Measurements from ENCODE around the gene FSTL4. TPM values are rescaled to one million over a fixed set of nuclear protein-coding genes. Genes with fewer than 3 reads are reported as not detected.

The FSTL4 gene
- total and polyA plus RNA-seq, 2 of the 4 experiments (the other 2 are of a cell fraction) = 0.18 TPM; not detected in 1

DNA sequence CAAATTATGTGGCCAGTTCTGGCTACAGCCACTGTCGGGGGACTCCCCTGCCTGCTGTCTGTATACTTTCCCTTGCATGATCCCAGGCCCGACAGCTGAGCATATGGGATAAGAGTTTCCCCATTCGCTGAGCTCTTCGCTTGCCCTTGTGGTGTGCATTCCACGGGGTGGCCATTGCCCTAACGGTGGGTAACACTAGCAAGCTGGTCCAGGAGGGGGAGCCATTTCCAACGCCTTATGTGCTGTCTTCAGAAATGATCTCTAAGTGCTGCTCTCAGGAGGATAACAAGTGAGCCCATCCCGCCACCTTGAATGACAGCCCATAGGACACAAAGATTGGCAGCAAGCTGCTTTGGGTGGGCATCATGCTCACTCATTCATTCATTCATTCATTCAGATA, 190.9 kb downstream of the FSTL4 start:
- BruUV-seq (replicated peaks) = no TSS peak
- no peak overlapping the region for H2BK15ac ChIP-seq (ENCODE audit: low read depth, low read length)
- no peaks in the 10 kb centered on the region for H4K20me1 ChIP-seq (ENCODE audit: insufficient read depth, low read length)
- no peaks in the 10 kb centered on the region for H3K9me3 ChIP-seq (ENCODE audit: control insufficient read depth, insufficient read depth, low read length)
- intact Hi-C loops (cut with micrococcal nuclease) = loop anchor here (5.0 kb wide), 1 partner anchor 521 kb away; no protein-coding TSS in a partner anchor
- no peaks in the 10 kb centered on the region for H3K36me3 ChIP-seq (ENCODE audit: control insufficient read depth, insufficient read depth, low read length)
- H3K23ac ChIP-seq (ENCODE audit: low read depth, low read length) = no peak overlapping the region
- H3K56ac ChIP-seq (ENCODE audit: extremely low read depth, insufficient read depth, low read length) = no peak overlapping the region
- in situ Hi-C loops (cut with MboI; ENCODE audit: low sequenced_read_pairs) = loop anchor here (10.0 kb wide), 1 partner anchor 523 kb away; no protein-coding TSS in a partner anchor
- POLR2A ChIA-PET (ENCODE audit: unreplicated experiment) = no interaction called here
- no peak overlapping the region for H3K18ac ChIP-seq (ENCODE audit: low read depth, low read length)
- no peak overlapping the region for H3K27ac ChIP-seq (ENCODE audit: insufficient read depth, low read length)
- H4K8ac ChIP-seq (ENCODE audit: low read depth in 2 of 2, low read length in 2 of 2) = no peak overlapping the region
- no peak overlapping the region for H3K14ac ChIP-seq (replicated peaks; ENCODE audit: low read depth, low read length)
- H3K4me1 ChIP-seq (ENCODE audit: control insufficient read depth, insufficient read depth, low read length) = no peaks in the 10 kb centered on the region
- H3K79me1 ChIP-seq (ENCODE audit: low read depth in 1 of 2, low read length in 2 of 2) = no peaks in the 10 kb centered on the region
- ATAC-seq (ENCODE audit: low read depth) (no peak), DNase-seq (no peak)
- CTCF ChIA-PET = no interaction called here
- no peak overlapping the region for H2AK5ac ChIP-seq (ENCODE audit: low read depth, low read length)
- no peak overlapping the region for H3K9ac ChIP-seq (ENCODE audit: low read depth, low read length)
- no peak overlapping the region for H2BK5ac ChIP-seq (ENCODE audit: low read depth, low read length, poor library complexity, severe bottlenecking)
- no peak overlapping the region for H2AFZ ChIP-seq (replicated peaks; ENCODE audit: low read length, poor library complexity)
- H4K5ac ChIP-seq (ENCODE audit: low read depth, low read length) = no peak overlapping the region
- 0% methylated on average over 1 of the region's 8 CpGs; no CpG with 5 or more reads in 1 of the 2 experiments for WGBS, 2 experiments (ENCODE audit: extremely low coverage in 2 of 2, insufficient read length in 1 of 2)
- H3K4ac ChIP-seq (ENCODE audit: low read depth, low read length) = no peak overlapping the region
- H3K9me1 ChIP-seq (ENCODE audit: insufficient read depth, low read length) = no peaks in the 10 kb centered on the region
- H3K4me2 ChIP-seq (ENCODE audit: low read depth, low read length) = no peak overlapping the region
- no peak overlapping the region for H4K91ac ChIP-seq (ENCODE audit: insufficient read depth, low read depth, low read length)
- H2BK20ac ChIP-seq (ENCODE audit: low read depth, low read length) = no peak overlapping the region
- peaks cover 7% of the 10 kb centered on the region for H3K27me3 ChIP-seq (ENCODE audit: control insufficient read depth, insufficient read depth, low read length)
- H3K4me3 ChIP-seq (ENCODE audit: insufficient read depth, low read depth, low read length) = no peak overlapping the region
- no peak overlapping the region for H2AK9ac ChIP-seq (replicated peaks; ENCODE audit: low read depth, low read length, poor library complexity)
- dilution Hi-C loops (cut with HindIII; ENCODE audit: low sequenced_read_pairs, unreplicated experiment) = no loop called here
- H2BK120ac ChIP-seq (ENCODE audit: low read depth, low read length) = no peak overlapping the region
- TF ChIP-seq, protein P1, sequence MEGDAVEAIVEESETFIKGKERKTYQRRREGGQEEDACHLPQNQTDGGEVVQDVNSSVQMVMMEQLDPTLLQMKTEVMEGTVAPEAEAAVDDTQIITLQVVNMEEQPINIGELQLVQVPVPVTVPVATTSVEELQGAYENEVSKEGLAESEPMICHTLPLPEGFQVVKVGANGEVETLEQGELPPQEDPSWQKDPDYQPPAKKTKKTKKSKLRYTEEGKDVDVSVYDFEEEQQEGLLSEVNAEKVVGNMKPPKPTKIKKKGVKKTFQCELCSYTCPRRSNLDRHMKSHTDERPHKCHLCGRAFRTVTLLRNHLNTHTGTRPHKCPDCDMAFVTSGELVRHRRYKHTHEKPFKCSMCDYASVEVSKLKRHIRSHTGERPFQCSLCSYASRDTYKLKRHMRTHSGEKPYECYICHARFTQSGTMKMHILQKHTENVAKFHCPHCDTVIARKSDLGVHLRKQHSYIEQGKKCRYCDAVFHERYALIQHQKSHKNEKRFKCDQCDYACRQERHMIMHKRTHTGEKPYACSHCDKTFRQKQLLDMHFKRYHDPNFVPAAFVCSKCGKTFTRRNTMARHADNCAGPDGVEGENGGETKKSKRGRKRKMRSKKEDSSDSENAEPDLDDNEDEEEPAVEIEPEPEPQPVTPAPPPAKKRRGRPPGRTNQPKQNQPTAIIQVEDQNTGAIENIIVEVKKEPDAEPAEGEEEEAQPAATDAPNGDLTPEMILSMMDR (conservative IDR thresholded peaks at IDR 0.05; ENCODE audit: low read depth, low read length) = peak; percentile 21; the same call in 1 of the 2 replicates
- TF ChIP-seq MAZ (IDR thresholded peaks at IDR 0.05; ENCODE audit: borderline replicate concordance, low read depth, low read length) = no peak
- TF ChIP-seq MAFK (IDR thresholded peaks at IDR 0.05; ENCODE audit: low read depth, low read length) = no peak

All from IMR-90 (cell line).